ENCODE results near the gene POLR2L.

The POLR2L gene

DNA sequence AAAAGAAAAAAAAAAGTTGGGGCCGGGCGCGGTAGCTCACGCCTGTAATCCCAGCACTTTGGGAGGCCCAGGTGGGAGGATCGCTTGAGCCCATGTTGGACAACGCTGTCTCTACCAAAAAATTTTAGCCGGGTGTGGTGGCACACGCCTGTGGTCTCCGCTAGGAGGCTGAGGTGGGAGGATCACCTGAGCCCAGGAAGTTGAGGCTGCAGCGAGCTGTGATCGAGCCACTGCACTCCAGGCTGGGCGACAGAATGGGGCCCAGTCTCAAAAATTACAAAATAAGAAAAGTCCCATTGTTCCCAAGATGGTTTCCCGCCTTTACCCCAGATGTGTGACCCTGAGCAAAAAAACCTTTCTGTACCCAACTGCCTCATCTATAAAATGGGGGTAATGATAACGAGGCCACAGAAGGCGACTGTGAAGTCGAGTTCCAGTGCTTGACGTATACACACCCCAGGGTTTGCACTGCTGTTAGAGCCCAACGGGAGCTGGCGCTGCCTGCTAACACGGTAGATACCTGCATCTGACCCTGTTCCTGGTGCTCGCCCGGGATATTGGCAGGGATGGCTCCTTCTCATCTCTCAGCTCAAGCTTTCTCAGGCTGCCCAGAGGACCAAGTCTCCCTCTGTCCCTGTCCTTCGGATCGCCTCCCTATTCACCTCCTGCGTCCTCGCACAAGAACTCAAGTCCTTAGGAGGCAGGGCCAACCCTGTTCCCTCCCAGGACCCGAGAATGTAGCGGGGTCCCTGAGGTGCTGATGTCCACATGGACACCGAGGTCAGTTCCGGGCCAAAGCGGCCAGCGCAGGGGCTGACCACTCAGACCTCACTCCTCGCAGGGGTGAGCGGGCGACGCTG lies 33.7 kb downstream of the POLR2L start:
- DNase-seq = no peak

DNA sequence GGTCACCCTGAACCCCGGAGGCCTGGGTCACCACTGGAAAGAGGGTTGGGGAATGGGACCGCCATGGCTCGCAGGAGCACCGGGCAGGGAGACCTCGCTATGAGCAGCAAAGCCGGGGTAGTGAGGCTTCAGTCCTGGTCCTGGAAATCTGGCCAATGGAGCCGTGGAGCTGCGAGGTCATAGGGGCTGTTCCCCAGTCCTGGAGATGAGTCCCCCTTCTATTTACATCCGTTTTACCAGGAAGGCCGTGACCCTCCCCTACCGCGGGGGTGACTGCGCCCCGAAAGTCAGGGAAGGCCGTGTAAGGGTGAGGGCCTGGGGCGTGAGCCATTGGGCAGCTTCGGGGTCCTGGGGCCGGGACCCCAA lies 37.7 kb downstream of the POLR2L start:
- no peak for DNase-seq

DNA sequence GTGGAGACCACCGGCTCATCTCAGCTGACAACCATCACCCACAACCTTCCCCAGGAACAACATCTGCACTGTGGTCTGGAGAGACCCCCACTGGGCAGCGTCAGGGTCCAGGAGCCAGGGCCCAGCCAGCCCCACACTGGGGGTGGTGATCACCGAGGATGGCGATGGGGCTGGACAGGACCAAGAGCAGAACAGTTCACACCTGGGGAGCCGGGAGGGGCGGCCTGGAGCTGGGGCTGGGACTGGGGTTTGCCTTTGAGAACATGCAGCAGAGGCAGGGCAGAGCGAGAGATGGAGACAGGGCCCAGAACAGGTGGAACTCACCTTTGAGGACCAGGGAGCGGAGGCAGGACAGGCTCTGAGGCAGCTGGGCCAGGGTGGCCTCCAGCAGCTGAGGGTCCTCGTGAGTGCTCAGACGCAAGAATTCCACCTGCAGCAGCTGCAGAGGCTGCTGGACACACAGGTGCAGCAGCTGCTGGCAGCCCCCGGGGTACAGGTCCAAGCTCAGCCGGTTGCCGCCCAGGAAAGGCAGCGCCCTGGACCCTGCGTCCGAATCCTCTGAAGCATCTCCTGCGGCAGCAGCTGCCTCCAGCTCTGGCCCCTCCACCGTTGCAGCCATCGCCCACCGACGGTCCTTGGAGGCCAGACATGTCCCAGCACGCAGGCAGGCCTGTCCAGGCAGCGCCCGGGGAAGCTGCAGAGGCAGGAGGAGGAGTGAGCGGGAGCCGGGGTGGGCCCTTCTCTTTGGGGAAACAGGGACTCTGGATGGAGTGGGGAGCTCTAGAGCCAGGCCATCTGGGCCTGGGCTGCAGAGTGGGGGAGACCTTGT lies 38.3 kb downstream of the POLR2L start:
- no peak for DNase-seq

DNA sequence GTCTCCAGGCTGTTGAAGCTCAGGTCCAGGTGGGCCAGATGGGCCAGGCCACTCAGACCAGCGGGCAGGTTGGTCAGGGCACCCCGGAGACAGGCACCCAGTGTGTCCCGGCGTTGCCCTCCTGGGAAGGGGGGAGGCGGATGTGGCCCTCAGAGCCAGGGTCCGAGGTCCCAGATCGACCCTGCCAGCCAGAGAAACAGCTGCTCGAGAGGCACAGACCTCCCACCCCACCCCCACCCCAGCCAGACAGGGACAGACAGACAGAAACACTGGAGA lies 38.9 kb downstream of the POLR2L start:
- DNase-seq = no peak

DNA sequence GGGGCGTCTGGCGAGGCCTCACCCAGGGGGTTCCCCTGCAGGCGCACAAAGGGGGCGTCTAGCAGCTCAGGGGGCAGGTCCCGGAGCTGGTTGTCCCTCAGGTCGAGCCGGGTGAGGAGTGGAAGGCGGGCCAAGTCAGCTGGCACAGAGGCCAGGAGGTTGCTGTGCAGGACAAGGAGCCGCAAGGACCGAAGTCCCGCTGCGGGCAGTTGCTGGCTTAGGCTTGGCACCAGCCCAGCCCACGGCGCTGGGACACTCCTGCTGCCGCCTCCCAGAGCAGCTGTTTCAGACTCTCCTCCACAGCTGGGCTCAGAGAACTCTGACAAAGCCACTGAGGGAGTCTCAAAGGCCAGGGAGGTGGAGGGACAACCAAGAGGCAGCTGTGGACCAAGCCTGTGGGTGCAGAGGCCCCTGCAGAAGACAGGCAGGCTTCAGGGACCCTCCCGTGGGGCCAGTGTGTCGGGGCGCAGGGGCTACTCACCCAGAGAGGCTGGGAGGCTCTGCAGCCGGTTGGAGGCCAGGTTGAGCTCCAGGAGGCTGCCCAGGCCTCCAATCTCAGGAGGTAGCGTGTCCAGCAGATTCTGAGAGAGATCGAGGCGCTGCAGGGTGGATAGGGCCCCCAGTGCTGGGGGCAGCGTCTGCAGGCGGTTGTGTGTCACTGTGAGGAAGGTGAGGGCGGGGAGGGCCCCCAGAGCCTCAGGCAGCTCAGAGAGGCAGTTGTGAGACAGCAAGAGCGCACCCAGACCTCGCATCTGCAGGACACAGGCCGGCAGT lies 39.4 kb downstream of the POLR2L start:
- DNase-seq = no peak

DNA sequence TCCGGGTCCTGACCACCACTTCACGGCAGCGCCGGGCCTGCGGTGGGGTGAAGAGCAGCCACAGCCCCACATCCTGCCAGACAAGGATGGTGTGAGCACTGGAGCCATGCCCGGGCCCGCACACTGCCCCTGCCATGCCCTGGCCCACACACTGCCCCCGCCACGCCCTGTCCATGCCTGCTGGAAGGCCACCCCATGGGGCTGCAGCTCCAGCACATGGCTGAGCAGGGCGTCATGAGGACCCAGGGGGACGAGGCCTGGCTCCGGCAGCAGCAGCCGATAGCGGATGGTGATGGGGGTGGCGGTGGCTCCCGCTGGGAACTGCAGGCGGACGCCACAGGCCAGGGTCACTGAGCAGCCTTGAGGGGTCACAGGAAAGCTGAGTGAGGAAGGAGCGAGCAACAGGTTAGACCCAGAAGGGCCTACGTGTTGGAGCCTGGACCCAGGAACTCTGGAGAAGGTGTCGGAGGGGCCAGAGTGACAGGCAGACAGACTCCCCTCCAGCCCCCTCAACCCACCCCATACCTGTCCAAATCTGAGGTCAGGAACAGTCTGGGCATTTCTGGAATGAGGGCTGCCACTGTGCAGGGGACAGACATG lies 40.2 kb downstream of the POLR2L start:
- no peak for DNase-seq

DNA sequence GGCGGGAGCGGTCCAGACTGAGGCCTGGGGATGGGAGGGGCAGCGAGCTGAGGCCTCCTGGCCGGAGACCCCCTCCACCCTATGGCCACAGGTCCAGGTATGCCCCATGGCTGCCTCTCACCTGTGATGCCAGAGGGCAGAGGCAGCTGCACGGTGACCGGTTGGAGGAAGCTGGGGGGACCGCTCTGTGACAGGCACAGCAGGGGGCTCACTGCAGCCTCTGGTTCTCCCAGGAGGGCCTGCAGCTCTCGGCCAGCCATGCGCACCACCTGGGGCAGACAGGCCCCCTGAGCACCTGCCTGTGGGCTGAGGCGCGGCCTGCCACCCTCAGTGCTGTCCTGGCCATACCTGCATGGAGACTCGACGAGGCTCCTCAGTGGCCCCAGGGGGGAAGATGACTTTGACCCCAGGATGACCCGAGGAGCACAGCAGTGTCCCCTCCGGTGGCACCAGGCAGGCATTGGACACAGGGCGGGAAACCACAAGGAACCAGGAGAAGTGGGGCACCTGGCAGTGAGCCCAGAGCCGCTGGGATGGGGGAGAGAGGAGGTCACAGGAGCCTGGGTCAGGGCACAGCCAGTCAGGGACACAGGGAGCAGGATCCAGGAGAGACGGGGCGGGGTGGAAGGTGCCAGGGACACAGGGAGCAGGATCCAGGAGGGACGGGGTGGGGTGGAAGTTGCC lies 41.1 kb downstream of the POLR2L start:
- no peak for DNase-seq

DNA sequence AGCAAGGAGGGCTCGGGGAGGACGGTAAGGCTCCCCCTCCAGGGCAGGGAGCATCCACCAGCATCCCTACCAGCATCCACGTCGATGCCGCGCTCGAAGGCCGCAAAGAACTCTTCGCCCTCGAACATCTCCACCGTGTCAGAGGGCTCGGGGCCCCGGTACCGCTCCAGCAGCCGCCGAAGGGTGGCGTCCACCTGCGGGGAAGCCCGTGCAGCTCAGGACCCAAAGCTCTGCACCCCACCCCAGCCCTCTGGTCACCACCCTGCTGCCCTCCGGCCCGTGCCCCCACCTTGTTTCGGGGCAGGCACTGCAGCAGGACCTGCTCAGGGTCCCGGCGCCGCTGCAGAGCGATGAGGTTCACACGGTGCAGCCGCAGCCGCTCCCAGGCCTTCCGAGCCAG lies 41.9 kb downstream of the POLR2L start:
- DNase-seq = no peak

DNA sequence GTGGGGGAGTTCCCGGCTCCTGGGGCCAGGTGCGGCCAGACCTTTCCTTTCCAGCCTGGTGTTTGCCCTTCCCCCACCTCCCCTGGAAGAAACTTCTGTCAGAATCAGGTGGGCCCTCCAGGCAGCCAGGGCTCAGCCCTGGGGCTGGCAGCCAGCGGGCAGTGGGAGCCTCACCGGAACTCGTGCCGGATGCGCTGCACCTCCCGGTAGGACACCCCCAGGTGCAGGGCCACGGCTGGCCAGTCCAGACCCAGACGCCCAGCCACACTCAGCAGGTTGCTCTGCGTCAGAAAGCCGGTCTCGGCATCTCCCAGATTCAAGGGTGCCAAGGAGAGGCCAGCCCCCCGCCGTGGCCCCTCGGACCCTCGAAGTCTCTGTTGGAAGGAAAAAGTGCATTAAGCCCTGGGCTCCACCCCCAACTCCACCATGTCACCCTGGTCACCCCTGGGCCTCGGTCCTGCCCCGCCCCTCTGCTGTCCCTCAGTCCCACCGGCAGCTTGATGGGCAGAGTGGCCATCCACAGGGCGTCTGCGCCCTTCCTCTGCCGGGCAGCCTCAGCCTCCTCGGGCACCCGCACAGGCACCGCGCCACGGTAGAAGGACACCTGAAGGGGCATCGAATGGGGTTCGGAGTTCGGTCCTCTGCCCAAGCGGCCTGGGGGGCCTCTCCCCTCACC lies 42.5 kb downstream of the POLR2L start:
- DNase-seq = no peak

DNA sequence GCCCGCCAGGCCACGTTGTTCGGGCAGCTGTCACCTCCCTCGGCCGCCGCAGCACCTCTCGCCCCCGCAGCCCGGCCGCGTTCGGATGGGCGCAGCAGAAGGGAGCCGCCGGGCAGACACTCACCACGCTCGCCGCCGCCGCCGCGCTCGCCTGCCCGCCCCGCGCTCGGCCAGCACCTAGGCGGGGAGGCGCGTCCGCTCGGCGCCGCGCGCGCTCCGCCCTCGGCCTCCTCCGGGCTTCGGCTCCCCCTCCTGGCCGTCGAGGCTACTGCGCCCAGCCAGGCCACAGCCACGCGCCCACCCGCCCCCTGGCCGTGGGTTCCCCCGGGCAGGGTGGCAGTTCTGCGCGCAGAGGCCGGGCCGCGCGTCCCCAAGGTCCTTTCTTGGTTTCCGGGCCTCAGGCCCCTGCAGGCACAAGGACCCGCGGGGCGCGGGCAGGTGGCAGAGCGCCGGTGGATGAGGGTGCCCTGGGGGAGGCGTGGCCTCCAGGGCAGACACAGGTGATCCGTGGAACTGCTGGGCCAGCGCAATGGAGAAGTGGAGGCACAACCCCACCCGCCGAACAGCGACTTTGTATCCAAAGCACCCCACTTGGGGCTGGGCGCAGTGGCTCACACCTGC lies 44.1 kb downstream of the POLR2L start, which contains the start of gene SLC25A22:
Gene SLC25A22 (minus strand): TSS at position 189 of the 621 bp plus-strand sequence. CDS start 3,275 bp downstream, outside the sequence.
- DNase-seq = peak; percentile 6

DNA sequence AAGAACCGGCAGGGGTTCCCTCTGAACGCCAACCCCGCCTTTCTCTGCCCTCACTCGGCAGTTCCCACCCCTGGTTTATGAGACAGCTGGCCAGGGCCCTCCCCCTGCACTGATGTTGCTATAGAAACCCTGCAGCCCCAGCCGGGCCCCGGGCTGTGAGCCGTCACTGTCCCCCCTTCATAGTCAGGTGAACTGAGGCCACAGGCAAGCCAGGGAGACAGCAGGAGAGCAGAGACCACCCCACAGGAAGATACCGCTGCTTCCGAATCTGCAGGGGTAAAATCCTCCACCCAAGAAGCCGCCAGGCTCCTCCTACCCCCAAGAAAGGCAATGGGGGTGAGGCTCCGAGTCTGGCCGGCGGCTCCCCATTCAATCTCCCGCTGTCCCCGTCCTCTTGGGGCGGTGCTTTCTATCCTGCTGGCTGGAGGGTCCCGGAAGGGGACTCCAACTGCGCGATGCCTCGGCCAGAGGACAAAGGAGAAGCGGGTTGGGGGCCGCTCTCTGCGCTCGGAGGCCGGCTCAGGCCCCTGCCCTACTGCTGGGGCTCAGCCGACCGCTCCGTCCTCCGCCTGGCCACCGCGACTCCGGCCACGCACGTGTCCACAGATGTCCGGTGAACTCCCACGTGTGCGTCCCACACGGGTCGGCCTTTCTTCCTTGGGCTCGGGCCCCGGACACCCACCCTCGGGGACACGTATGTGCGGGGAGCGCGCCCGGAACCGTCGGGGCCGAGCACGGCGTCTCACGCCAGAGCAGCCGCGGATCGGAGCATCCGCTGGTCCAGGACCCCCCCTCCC lies 44.8 kb downstream of the POLR2L start:
- peak; percentile 15 for DNase-seq

DNA sequence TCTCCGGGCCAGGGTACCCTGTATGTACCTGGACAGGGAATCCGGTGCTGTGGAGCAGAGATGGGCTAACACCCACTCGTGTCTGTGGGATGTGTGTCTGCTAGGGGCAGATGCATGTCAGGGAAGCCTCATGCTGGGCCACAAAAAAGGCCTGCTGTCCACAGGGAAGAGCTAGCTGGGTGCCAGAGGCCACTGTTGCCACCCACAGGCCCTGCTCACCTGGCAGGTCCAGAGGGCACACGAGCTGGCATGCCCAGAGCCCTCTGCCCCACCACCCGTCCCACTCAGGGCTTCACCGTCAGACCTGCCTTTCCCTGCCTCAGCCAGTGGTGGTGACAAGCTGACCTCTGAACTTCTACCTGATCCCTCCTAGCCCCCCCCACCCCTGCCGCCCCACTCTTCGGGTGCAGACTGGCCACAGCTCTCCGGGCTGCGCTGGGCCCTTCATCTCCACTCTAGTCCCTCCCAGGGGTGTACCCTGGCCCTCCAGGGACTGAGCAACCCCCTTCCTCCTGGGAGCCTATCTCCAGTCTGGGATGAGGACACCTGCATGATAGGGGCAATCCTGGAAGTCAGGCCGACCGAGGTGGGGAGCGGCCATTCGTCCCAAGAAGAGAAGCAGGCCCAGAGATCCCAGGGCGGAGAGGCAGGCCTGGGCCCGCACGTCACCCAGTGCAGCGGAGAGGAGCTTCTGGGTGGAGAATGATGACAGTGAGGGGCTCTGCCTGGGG lies 45.6 kb downstream of the POLR2L start:
- no peak for DNase-seq

DNA sequence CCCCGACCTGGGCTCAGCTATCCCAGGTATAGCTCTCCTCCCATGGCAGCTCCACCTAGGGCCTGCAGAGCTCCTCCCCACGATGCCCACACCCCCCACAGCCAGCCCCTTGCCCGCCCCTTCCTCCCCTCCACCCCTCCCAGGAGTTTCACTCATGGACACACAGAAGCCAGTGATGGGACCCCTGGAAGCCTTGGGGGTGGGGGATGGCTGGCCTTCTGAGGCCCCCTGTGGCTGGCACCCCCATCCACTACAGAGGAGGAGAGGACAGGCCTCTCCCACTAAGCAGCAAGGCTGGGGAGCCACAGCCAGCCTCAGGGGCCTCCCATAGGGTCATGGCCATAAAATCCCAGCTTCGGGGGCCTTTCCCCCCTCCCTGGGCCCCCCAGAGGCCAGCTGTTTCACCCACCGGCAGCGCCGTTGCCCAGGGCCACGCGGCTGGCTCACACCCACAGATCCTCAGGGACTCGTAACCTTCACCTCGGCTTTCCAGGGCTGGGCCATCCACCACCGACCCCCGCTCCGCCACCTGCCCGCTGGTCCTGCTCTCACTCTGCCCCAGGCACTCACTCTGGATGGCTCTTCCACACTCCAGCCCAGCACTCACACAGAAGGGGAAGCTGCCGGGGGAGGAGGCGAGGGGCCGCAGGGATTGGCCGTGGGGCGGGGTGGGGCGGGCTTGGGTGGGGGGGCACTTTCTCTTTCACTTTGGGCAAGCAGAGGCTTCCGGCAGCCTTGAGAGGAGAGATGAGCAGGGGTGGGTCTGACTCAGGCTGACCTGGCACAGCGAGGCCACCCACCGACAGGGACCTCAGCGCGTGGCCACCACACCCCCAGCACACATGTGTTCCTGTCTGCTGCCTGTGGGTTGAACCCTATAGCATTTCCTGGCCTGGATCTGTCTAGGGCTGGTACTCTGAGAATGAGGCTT lies 46.4 kb downstream of the POLR2L start:
- no peak for DNase-seq

DNA sequence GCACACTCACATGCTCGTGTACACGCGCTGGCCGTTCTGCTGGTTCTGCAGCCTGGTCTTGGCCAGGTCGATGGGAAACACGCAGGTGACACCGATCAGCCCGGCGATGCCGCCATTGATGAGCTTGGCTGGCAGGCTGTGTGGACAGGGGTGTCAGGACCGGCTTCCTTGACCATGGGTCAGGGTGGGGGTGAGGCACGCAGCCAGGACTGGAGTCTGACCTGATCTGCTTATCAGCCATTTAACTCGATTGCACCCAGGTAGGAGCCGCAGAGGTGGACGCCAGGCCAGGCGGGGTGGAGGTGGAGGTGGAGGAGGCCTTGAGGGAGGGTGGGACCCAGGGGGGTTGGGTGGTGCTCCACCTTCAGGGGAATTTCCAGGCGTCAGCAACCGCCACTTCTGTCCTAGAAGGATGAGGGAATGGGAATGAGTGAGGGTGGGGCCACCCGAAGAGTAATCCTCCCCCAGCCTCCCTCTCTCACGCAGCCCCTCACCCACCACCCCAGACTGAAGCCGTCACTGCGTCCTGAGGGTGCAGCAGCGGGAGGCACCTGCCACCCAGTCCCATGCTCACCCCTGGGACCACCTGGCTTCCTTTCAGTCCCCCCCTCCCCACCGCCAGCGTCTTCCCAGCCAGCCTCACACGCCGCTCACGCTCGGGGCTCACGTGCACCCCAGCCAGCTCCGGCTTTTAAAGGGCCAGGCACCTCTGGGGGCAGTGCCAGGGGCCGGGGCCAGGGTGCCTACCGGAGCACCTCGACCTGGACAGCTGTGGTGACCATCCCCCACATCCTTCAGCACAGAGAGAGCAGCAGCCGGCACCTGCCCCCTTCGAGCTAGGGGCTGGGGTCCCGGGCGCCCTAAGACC lies 47.3 kb downstream of the POLR2L start:
- DNase-seq = no peak

DNA sequence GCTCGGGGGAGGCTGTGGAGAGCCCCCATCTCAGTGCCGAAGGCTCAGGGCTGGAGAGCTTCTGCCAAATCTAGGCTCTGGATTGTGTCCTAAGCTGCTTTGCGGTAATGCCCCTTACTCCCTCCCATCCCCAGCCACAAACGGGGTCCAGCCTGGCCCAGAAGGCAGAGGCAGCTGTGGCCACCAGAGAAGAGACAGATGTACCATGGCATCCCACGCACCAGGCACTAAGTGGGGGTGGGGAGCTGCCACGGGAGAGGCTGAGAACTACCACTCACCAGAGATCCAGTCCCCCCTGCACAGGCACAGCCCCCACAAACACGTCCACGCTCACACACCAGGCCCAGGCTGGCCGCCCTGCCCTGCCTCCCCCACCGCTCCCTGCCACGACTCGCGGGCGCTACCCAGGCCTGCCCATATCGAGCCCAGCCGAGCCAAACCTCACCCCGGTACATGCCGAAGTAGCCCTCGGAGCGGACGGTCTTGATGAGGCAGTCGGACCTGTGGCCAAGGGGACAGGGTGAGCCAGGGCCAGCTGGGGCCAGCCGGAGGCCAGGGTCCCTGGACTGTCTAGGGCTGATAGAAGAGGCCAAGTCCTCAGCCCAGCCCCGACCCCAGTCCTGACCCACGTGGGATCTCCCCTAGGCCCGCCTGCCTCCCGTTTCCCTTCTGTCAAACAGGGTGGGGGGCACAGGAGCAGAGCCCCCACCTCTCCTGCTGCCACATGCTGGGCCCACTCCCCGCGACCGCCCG lies 48.1 kb downstream of the POLR2L start:
- DNase-seq = no peak

DNA sequence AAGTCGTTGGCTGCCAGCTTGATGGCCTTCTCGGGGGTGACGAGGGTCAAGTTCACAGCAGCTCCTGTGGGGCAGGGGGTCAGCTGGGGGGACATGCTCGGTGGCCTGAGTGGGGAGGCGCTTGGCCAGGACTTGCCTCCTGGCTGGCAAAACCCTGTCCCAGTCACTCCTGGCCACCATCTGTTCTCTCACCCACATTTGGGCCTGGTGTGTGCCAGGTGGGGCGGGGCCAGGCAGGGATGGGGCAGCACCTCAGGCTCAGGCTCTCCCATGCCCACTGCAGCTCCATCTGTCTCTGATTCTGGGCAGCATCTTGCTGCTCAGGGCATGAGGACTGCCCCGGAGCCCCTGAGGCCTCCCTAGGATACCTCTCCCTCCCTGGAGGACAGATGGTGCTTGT lies 48.8 kb downstream of the POLR2L start:
- no peak for DNase-seq

DNA sequence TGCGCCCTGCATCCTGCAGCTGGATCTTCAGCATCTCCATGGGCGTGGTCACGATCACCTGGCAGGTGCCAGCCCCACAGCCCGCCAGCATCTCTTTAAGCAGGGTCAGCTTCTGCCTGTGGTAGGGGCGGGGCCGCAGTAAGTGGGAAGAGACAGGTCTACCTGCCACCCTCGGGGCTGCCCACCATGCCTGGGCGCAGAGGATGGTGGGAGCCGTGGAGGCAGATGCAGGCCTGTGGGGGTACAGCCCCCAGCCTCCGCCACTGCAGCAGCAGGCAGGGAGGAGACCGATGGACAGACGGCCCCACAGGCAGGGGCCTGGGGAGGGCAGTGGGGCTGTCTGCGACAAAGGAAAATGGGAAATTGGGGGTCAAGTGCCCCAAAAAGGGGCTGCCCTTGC lies 49.5 kb downstream of the POLR2L start:
- no peak for DNase-seq

Data from SHP77 treated with DMSO at 0.1 percent for 48 hours (cell line).